SU-DHL-6 (cell line): ENCODE results near the gene MZT2B.

ENCODE experiments used
- CTCF ChIP-seq: fragments of 200-600 bp; sonication (generic); IDR thresholded peaks from one replicate; pipeline ENCODE4 v1.5.1; 2017; ENCODE audit warnings: antibody characterized with exemption, mild to moderate bottlenecking, low read length, moderate library complexity; ENCODE audit not compliant: insufficient read depth, poor library complexity, severe bottlenecking
- EZH2phosphoT487 ChIP-seq: fragments of 200-600 bp; sonication (generic), shearing (Covaris generic); conservative IDR thresholded peaks from 2 replicates; pipeline ENCODE4 v1.6.1; 2018; ENCODE audit warnings: mild to moderate bottlenecking, antibody characterized with exemption, low read length, moderate library complexity, mixed read lengths

DNA sequence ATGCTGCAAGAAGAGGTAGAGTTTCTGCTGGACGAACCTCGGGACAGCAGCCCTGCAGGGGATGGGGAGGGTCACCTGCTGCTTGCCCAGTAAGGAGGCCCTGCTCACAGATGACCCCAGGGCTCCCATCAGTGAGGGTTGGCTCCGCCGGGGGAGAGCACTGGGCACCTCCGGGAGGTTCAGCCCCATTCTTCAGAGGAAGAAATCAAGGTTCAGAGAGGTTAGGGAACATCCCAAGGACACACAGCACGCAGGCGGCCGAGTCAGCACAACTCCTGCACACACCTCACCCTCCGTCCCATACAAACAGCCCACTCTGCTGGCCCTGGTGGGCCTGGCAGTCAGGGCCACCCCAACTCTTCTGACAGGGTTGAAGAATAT is 25.4 kb upstream of the MZT2B start:
- TF ChIP-seq CTCF (no peak), EZH2phosphoT487 (no peak)
